NCI-H2196 (cell line): ENCODE data around the gene THBS3.
"Not testable (repeated sequence)": the region's sequence is repeated elsewhere in the genome, so short reads cannot be mapped to it uniquely, and the experiment has no call there.

Experiments used
- DNase-seq: peaks from one replicate; lab custom pipeline; 2025; ENCODE audit not compliant: unreplicated experiment; lab: John Stamatoyannopoulos, UW

Gene THBS3

DNA sequence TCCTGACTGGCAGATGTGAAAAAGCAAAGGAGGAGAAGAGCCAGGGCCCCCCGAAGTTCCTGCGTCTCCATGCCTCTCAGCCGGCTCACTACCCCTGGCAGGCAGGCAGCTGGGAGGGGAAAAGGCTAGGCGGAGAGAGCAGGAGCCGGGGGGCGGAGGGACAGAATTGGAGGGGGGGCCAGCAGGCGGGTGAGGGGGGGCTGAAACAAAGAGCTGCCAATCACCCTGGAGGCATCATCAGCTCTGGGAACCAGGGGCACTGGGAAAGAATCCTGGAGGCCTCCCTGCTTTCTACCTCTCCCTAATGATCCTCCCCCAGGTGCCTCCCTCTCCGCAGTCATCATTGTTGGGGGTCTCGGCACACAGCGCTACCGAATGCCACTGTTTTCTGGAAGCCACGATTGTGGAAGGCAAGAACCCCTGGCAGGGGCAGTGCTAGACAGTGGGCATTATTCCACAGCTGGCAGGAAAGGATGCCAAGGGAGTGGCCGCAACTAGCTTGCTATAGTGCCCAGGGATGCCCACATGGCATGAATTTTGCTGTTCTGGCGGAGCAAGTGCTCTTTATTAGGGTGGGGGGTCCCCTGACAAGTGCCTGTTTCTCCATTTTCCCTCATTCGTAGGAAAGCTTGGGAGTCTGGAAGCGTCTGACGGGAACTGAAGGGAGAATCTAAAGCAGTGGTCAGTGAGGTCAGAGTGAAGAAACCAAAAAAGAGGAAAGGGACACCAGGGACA lies at the start of gene THBS3:
Gene THBS3, minus strand, starts transcription at position 92 of the 735 bp plus-strand sequence. Its CDS starts 21 bp downstream, at position 71.
- DNase-seq, result peak; percentile 27

DNA sequence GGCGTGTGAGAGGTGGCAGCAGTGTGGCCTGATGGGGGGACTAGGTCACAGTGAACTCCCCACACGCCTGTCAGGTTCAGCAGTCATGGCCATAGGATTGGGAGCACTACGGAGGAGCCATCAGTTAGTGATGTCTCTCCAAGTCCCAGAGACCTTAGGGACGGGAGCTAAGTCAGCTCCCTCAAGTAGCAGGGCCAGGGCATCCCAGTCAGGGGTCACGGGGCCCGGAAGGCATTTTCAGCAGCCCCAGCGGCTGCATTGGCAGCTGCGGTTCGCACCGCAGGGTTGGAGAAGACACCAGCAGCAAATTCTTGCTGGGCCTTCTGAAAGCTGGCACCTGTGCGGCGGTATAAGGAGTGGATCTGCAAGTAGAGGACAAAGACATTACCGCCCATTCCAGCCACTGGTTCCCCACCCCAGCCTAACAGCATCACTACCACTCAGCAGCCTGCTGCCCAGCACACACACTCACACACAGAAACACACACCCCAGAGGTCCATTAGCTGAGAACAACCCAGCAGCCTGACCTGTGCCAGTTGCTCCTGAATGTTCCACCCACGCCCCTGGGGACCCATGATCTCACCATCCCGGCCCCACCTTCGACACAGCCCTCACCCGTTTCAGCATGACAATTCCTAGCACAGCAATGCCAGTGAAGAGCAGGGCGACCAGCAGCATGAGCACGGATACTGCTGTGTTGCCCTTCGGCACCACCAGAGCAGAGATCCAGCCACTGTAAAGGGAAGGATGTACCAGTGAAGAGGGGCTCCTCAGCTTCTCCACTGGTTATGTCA lies 48.6 kb upstream of the THBS3 start:
- no peak for DNase-seq

DNA sequence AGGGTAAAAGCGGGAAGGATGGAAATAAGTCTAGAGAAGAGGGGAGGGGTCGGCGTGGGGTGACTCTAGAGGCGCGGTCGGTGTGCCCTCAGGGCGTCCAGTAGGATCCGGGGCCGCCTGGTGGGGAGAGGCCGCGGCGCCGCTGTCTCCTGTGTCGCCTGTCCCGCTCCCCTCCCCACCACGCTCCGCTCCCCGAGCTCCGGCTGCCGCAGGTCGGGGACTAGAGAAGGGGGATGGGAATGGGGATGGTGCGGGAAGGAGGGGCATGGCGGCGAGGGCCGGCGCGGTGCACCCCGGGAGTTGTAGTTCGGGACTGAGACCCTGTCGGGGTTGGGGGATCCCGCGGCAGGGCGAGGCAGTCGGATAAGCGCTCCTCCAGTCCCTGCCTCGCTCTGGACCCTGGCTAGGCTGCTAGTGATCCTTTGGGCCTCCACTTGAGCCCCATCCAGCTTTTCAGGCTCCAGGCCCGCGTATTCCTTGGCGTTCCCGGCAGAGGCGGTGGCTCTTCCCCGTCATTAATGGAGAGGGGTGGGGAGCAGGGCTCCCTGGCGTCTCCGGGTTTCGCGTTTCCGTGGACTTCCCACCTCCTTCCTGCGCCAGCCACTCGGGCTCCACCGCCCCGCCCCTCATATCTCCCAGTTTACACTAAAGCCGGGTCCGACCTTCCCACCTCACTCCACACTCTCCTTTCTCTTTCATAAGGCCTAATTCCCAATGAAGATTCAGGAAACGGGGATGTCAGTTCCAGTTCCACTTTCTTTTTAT lies 47.7 kb upstream of the THBS3 start, which contains the start of gene ENTREP3:
Gene ENTREP3, minus strand, starts transcription at position 241 of the 765 bp plus-strand sequence. CDS start 606 bp downstream, outside the sequence.
- peak; percentile 79 for DNase-seq

DNA sequence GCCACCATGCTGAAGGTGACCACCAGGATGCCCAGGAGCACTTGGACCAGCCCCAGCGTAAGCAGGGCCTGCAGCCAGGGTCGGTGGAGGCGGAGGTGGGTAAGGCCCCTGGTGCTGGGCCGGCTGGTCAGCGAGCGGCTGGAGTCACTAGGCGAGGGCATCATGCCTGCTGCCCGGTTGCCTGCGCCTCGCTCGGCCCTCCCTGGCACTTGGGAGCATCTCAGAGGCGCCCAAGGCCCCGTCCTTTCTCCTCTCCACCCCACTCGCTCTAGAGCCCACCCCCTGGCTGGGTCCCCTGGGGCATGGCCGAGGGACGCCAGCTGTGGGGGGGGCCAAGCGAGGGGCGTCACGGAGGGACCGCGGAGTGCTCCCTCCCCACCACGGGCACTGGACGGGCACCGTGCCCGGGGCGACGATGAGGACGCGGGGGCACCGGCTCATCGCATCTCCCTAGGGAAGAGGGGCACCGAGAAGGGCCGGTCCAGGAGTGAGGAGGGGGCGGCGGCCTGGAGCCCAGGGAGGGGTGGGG lies 47.1 kb upstream of the THBS3 start:
- no peak for DNase-seq

DNA sequence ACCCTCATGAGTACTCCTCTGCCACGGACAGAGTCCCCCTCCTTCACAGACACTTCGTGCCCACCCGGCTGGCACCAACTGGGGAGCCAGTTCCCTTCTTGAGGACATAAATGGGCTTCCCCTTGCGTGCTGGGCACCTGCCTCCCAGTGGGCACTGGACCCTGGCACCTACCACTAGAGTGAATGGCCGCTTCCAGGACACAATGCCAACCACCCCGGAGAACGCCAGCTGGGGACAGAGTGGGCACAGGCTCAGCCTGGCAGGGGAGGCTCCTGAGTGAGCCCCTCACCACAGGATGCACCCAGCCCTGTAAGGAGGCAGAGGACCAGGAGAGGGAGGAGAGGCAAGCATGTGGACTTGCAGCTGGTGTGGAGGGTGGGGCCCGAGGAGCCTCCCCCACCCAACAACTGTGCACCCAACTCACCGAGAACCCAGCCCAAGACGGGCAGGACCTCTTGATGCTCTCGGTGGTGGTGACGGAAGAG lies 46.6 kb upstream of the THBS3 start:
- no peak for DNase-seq

DNA sequence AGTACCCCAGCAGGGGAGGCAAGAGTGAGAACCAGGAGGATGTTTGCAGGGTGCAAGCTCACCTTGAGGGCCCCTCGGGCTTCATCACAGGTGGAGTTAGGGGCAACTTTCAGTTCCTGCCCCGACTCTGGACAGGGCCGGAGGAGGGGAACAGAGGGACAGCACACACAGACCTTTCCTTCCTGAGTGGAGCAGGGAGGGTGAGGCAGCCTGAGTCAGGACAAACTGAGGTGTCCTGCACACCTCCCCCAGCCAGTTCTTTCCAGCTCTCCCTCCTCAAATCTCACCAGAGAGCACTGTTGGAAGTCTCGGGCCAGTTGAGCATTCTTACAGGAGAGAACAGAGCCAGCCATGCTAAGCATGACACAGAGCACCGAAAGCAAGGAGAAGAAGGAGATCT lies 46.1 kb upstream of the THBS3 start:
- no peak for DNase-seq

- no peak for DNase-seq
Observed at GRCh38 chr1:155253208-155253607, 45.5 kb upstream of the THBS3 start.

- no peak for DNase-seq
Observed at GRCh38 chr1:155251566-155251965, 43.9 kb upstream of the THBS3 start.

DNA sequence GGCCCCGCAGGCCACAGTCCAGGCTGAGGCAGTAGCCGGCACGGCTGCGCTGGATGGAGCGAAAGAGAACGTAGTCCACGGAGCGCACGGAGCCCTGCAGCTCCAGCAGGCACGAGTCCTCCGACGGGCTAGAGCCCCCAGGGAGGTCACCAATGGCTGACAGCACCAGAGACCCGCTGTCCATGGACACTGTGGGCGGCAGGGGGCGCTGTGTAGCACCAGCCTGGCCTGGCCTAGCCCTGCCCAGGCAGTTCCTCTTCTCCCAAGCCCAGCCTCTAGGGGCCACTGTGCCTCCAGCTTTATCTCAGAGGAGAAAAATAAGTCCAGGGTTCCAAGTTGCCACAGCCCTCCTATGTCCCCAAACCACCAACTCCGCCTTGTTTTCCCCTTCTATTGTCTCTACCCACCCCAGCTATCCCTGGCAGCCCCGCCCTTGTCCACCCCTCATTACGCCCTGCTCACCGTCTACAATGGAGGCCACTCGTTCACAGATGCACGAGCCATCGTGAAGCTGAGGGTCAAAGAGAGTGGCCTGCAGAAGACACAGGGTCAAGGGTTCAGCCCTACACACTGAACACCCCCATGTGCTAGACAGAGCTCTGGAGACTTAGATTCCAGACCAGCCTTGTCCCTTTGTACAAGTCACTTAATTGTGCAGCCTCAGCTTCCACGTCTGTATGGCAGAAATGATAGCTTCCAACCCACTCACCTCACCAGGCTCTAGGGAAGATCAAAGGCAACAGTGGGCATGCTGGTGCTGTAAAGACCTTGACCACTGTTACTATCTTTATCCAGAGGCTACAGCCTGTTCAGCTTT lies 43.1 kb upstream of the THBS3 start:
- peak; percentile 90 for DNase-seq

DNA sequence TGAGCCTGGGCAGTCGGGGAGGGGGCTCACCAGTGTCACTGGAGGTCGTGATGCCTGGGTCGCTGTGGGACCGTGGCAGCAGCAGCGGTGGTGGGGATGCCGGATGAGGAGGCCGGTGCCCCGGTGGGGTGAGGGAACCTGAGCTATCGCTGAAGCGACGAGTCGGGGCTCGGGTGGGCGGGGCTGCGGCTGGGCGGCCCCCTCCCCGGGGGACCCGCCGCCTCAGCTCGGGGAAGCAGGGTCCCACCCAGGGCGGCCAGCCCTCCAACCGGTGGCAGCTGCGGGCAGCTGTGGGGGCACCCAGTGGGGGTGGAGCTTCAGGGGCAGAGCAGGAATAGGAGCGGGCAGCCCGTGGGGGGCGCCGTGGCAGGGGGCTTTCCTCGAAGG lies 42.5 kb upstream of the THBS3 start:
- no peak for DNase-seq

DNA sequence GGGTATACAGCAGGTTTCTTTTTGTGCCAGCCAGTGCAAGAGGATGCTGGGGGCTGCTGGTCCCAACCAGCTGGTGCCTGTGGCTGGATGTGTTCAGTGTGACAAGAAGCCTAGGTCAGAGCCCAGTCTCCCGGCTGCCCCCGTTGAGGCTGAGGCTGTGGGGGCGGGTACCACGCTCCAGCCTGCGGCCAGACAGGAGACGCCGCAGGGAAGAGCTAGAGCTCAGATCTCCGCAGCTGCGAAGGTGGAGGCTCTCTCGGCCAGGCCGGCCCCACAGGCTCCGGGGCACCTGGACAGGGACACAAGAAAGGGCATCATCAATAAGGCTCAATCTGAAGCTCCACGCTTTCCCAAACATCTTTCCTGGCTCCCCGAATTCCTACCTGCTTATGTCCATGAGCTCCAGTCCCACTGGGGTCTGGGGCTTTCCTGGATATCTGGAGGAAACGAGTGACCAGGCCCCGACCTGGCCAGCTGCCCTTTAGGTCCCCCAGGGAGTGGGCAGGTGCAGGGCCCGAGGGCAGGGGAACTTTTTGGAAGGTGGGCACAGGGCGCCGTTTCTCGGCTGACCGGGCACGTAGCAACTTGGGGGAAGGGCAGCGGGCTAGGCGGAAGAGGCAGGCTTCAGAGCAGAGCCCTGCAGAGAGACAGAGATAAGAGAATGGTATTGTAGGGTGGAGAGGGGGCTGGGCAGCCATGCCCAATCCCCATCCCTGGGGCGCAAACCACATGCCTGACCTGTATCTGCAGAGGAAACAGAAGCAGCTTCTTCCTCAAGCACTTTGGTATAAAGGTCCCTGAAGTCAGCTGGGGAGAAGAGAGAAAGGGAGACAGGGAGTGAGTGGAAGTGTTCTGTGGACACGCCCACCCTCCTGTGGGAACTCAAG lies 40.2 kb upstream of the THBS3 start:
- DNase-seq, result no peak

- not testable (repeated sequence) for DNase-seq
Observed at GRCh38 chr1:155246796-155247195, 39.1 kb upstream of the THBS3 start.

DNA sequence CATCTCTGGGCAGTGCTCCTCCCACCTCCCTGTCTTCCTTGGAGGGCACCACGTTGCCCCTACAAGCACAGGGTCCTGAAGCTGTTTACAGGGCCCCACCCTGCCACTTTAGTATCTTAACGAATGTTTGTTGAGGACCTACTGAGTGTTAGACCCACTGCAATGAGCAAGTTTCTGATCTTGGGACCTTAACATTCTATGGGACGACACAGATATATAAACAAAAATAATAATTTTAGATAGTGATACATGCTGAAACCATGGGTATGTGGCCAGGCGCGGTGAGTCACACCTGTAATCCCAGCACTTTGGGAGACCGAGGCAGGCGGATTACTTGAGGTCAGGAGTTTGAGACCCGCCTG lies 37.4 kb upstream of the THBS3 start:
- DNase-seq, result no peak

GRCh38 chr1:155244368-155245162 lies 36.9 kb upstream of the THBS3 start:
- DNase-seq, result peak; percentile 98

GRCh38 chr1:155242805-155243358 lies 35.2 kb upstream of the THBS3 start:
- no peak for DNase-seq

- DNase-seq, result no peak
Observed at GRCh38 chr1:155241841-155242264, 34.2 kb upstream of the THBS3 start.

DNA sequence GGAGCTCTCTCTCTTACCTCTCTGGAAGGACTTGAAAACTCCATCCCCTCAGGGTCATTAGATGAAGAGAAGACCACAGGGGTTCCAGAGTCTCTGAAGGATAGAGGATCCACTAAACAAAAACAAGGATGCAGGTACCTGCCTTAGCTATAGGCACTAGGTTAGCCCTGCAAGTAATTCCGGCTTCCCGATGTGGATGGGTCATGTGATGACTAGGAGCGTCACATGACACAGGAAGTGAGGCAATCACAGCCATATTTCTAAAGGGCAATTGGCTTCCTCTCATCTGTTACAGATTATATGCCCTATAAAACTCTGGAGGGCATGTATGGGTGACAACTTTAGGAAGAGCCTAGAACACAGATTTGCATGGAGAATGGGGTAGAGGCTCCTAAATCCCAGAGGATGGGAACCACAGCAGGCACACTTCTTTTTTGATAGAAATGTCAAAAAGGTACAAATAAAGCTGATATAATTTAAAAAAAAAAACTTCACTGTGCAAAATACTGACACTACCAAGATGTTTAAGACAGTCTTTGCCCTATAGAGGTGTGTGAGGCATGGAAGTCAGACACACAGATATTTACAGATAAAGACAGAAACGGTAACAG lies 33.5 kb upstream of the THBS3 start:
- peak; percentile 78 for DNase-seq

DNA sequence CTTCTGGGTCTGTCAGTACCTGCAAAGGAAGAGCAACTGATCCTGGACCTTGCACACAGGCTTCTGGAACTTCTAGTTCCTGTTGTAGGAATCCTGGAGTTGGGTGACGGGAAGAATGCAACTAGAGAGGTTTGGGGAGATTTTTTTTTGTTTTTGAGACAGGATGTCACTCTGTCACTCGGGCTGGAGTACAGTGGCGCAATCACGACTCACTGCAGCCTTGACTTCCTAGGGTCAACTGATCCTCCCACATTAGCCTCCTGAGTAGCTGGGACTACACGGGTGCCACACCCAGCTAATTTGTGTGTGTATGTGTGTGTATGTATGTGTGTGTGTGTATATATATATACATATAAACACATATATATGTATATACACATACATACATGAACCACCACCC lies 28.8 kb upstream of the THBS3 start:
- DNase-seq, result no peak
